Stomach smooth muscle (tissue), 2 donors: ENCODE data around the gene GAS2L3.

Source experiments
- H3K27ac ChIP-seq: one replicate; pipeline ENCODE4 v1.7.0; 2013; ENCODE audit warnings: mild to moderate bottlenecking, low read length, inconsistent platforms
- H3K27me3 ChIP-seq, 2 donors: one replicate each; pipeline ENCODE4 v1.7.0; 2013; ENCODE audit warnings: low read length in 2 of 2; ENCODE audit not compliant: insufficient read depth in 2 of 2, control insufficient read depth in 1 of 2
- H3K36me3 ChIP-seq, 2 donors: one replicate each; pipeline ENCODE4 v1.7.0; 2013; ENCODE audit warnings: low read length in 2 of 2; ENCODE audit not compliant: control insufficient read depth in 2 of 2, insufficient read depth in 2 of 2
- H3K4me1 ChIP-seq: one replicate; pipeline ENCODE4 v1.7.0; 2013; ENCODE audit warnings: low read length; ENCODE audit not compliant: control insufficient read depth, insufficient read depth
- H3K4me3 ChIP-seq, 2 donors: one replicate each; pipeline ENCODE4 v1.7.0; 2013; ENCODE audit warnings: low read length in 2 of 2
- H3K9ac ChIP-seq, 2 donors: one replicate each; pipeline ENCODE4 v1.7.0; 2013; ENCODE audit warnings: low read length in 2 of 2, mild to moderate bottlenecking in 1 of 2
- H3K9me3 ChIP-seq, 2 donors: one replicate each; pipeline ENCODE4 v1.7.0; 2013; ENCODE audit warnings: low read length in 2 of 2; ENCODE audit not compliant: control insufficient read depth in 2 of 2
- donor health status: healthy.
- donor health status: Pancreatic carcinoma.

Gene GAS2L3

GRCh38 chr12:100573292-100574186 is at the start of gene GAS2L3:
Gene GAS2L3, plus strand, starts transcription at chr12:100573684. Its CDS starts 21,221 bp downstream, at chr12:100594905.
- H3K4me3 ChIP-seq: peak within 1 kb of the TSS; percentile 86 to 87
- H3K9ac ChIP-seq: peak within 1 kb of the TSS; percentile 73 to 76
- peaks cover 0 to 3% of the 10 kb centered on the region in 2 donors for H3K27me3 ChIP-seq
- H3K9me3 ChIP-seq: no peaks in the 10 kb centered on the region
- H3K4me1 ChIP-seq: peaks cover 11% of the 10 kb centered on the region
- peak within 1 kb of the TSS; percentile 37 for H3K27ac ChIP-seq
- no peaks in the 10 kb centered on the region for H3K36me3 ChIP-seq

- H3K9me3 ChIP-seq: no peaks in the 10 kb centered on the region
- H3K27me3 ChIP-seq: no peaks in the 10 kb centered on the region
- H3K4me3 ChIP-seq: no peak overlapping the region
- no peak overlapping the region for H3K27ac ChIP-seq
- no peaks in the 10 kb centered on the region for H3K36me3 ChIP-seq
- H3K9ac ChIP-seq: no peak overlapping the region
- H3K4me1 ChIP-seq: no peaks in the 10 kb centered on the region
These were observed 45.5 kb upstream of the GAS2L3 start for GRCh38 chr12:100528034-100528433.

GRCh38 chr12:100528471-100529127 is 44.9 kb upstream of the GAS2L3 start:
- no peak overlapping the region for H3K9ac ChIP-seq
- no peaks in the 10 kb centered on the region for H3K36me3 ChIP-seq
- H3K9me3 ChIP-seq: no peaks in the 10 kb centered on the region
- no peak overlapping the region for H3K27ac ChIP-seq
- H3K4me1 ChIP-seq: no peaks in the 10 kb centered on the region
- no peaks in the 10 kb centered on the region for H3K27me3 ChIP-seq
- no peak overlapping the region for H3K4me3 ChIP-seq

- Histone ChIP-seq H3K4me1 (no peaks in the 10 kb centered on the region), H3K9me3 (no peaks in the 10 kb centered on the region), H3K27me3 (no peaks in the 10 kb centered on the region), H3K9ac (no peak overlapping the region), H3K4me3 (no peak overlapping the region), H3K36me3 (no peaks in the 10 kb centered on the region), H3K27ac (no peak overlapping the region)
These were observed 43.6 kb upstream of the GAS2L3 start for GRCh38 chr12:100529756-100530350.

- Histone ChIP-seq H3K9ac (no peak overlapping the region), H3K36me3 (no peaks in the 10 kb centered on the region), H3K27ac (no peak overlapping the region), H3K9me3 (no peaks in the 10 kb centered on the region), H3K4me1 (no peaks in the 10 kb centered on the region), H3K4me3 (no peak overlapping the region), H3K27me3 (no peaks in the 10 kb centered on the region)
These were observed 40.1 kb upstream of the GAS2L3 start for GRCh38 chr12:100533376-100533775.

- H3K9ac ChIP-seq: no peak overlapping the region
- H3K9me3 ChIP-seq: no peaks in the 10 kb centered on the region
- no peak overlapping the region for H3K4me3 ChIP-seq
- no peaks in the 10 kb centered on the region for H3K36me3 ChIP-seq
- no peaks in the 10 kb centered on the region for H3K4me1 ChIP-seq
- H3K27ac ChIP-seq: no peak overlapping the region
- H3K27me3 ChIP-seq: no peaks in the 10 kb centered on the region
These were observed 38.8 kb upstream of the GAS2L3 start for GRCh38 chr12:100534625-100535227.

GRCh38 chr12:100539202-100539601 is 34.3 kb upstream of the GAS2L3 start:
- Histone ChIP-seq H3K4me1 (no peaks in the 10 kb centered on the region), H3K9me3 (no peaks in the 10 kb centered on the region), H3K27me3 (no peaks in the 10 kb centered on the region), H3K27ac (no peak overlapping the region), H3K36me3 (no peaks in the 10 kb centered on the region), H3K9ac (no peak overlapping the region), H3K4me3 (no peak overlapping the region)

- Histone ChIP-seq H3K9me3 (no peaks in the 10 kb centered on the region), H3K9ac (no peak overlapping the region), H3K27me3 (no peaks in the 10 kb centered on the region), H3K4me1 (no peaks in the 10 kb centered on the region), H3K27ac (no peak overlapping the region), H3K36me3 (no peaks in the 10 kb centered on the region), H3K4me3 (no peak overlapping the region)
These were observed 29.3 kb upstream of the GAS2L3 start for GRCh38 chr12:100544165-100544564.

GRCh38 chr12:100545092-100545491 is 28.4 kb upstream of the GAS2L3 start:
- no peaks in the 10 kb centered on the region for H3K4me1 ChIP-seq
- H3K4me3 ChIP-seq: no peak overlapping the region
- H3K27ac ChIP-seq: no peak overlapping the region
- no peaks in the 10 kb centered on the region for H3K9me3 ChIP-seq
- no peaks in the 10 kb centered on the region for H3K27me3 ChIP-seq
- no peak overlapping the region for H3K9ac ChIP-seq
- no peaks in the 10 kb centered on the region for H3K36me3 ChIP-seq

GRCh38 chr12:100553936-100554335 is 19.5 kb upstream of the GAS2L3 start:
- Histone ChIP-seq H3K36me3 (no peaks in the 10 kb centered on the region), H3K4me3 (no peak overlapping the region), H3K4me1 (no peaks in the 10 kb centered on the region), H3K27ac (no peak overlapping the region), H3K9me3 (no peaks in the 10 kb centered on the region), H3K9ac (no peak overlapping the region), H3K27me3 (no peaks in the 10 kb centered on the region)
